PC-3 (cell line): ENCODE results near the gene TSPAN11. TPM values are rescaled to one million over a fixed set of nuclear protein-coding genes. Genes with fewer than 3 reads are reported as not detected.

Experiments
- ATAC-seq: fragments of 200-7000 bp; cut with Tn5 transposase; 2 replicates; pipeline ENCODE4 v1.9.1; 2020; ENCODE audit warnings: mild to moderate bottlenecking, moderate library complexity
- BruUV-seq: library from RNA; stranded (reverse); fragments of 400-500 nt; replicated peaks from 2 replicates; lab custom pipeline; 2021; lab: Mats Ljungman, UMichigan
- CTCF ChIA-PET: fragments of 300-600 bp; sonication (Branson Sonifier 250); formaldehyde crosslinking; loops from one replicate; lab custom pipeline; 2022; ENCODE audit warnings: antibody characterized with exemption; lab: Charles Lee
- POLR2A ChIA-PET: fragments of 300-600 bp; sonication (Branson Sonifier 250); formaldehyde crosslinking; loops from one replicate; lab custom pipeline; 2022; ENCODE audit warnings: antibody characterized with exemption; ENCODE audit not compliant: unreplicated experiment; lab: Charles Lee
- DNase-seq: peaks from one replicate; pipeline ENCODE4 v3.0.0-alpha.2; 2015
- H2AFZ ChIP-seq: fragments of 300-600 bp; sonication (generic); 2 replicates; pipeline ENCODE4 v1.6.0; 2016; ENCODE audit warnings: antibody characterized with exemption, low read length
- H3F3A ChIP-seq: fragments of 300-600 bp; sonication (generic); one replicate; pipeline ENCODE4 v1.6.0; 2017; ENCODE audit warnings: antibody characterized with exemption, low read length, control low read depth, mild to moderate bottlenecking; ENCODE audit not compliant: unreplicated experiment
- H3K27ac ChIP-seq: fragments of 300-600 bp; sonication (generic); 2 replicates; pipeline ENCODE4 v1.5.1; 2016; ENCODE audit warnings: mild to moderate bottlenecking, low read length
- H3K27me3 ChIP-seq: fragments of 300-600 bp; sonication (generic); 2 replicates; pipeline ENCODE4 v1.6.1; 2016; ENCODE audit warnings: low read length, mixed read lengths
- H3K36me3 ChIP-seq: fragments of 300-600 bp; sonication (generic); 2 replicates; pipeline ENCODE4 v1.6.1; 2016; ENCODE audit warnings: low read depth, mixed run types, low read length, mixed read lengths
- H3K4me1 ChIP-seq: fragments of 300-600 bp; sonication (generic); 2 replicates; pipeline ENCODE4 v1.5.1; 2016; ENCODE audit warnings: low read length; ENCODE audit not compliant: insufficient read depth
- H3K4me2 ChIP-seq: fragments of 300-600 bp; sonication (generic); 2 replicates; pipeline ENCODE4 v1.6.0; 2016; ENCODE audit warnings: low read length
- H3K4me3 ChIP-seq: fragments of 300-600 bp; sonication (generic); 2 replicates; pipeline ENCODE4 v1.5.1; 2016; ENCODE audit warnings: mild to moderate bottlenecking, low read length, mixed read lengths
- H3K79me2 ChIP-seq: fragments of 300-600 bp; sonication (generic); 2 replicates; pipeline ENCODE4 v1.6.1; 2017; ENCODE audit warnings: low read length, mixed read lengths
- H3K9ac ChIP-seq: fragments of 300-600 bp; sonication (generic); 2 replicates; pipeline ENCODE4 v1.6.0; 2016; ENCODE audit warnings: mild to moderate bottlenecking, low read length
- H3K9me2 ChIP-seq: fragments of 300-600 bp; sonication (generic); replicated peaks from 2 replicates; pipeline ENCODE4 v1.6.1; 2016; ENCODE audit warnings: mixed run types, low read length, mixed read lengths
- H3K9me3 ChIP-seq: fragments of 300-600 bp; sonication (generic); 2 replicates; pipeline ENCODE4 v1.6.1; 2016; ENCODE audit warnings: low read length, mixed read lengths
- H4K20me1 ChIP-seq: fragments of 300-600 bp; sonication (generic); 2 replicates; pipeline ENCODE4 v1.6.1; 2016; ENCODE audit warnings: low read length, mixed read lengths
- CTCF ChIP-seq: fragments of 300-600 bp; sonication (generic); conservative IDR thresholded peaks from 2 replicates; pipeline ENCODE4 v1.5.1; 2017; ENCODE audit warnings: antibody characterized with exemption, low read depth, mild to moderate bottlenecking, low read length
- EZH2 ChIP-seq: fragments of 300-600 bp; sonication (generic); IDR thresholded peaks from one replicate; pipeline ENCODE4 v1.6.1; 2017; ENCODE audit warnings: antibody characterized with exemption, mild to moderate bottlenecking, low read length; ENCODE audit not compliant: unreplicated experiment
- EZH2phosphoT487 ChIP-seq: fragments of 300-600 bp; sonication (generic); IDR thresholded peaks from 2 replicates; pipeline ENCODE4 v1.6.1; 2018; ENCODE audit warnings: mild to moderate bottlenecking, antibody characterized with exemption, low read length, borderline replicate concordance
- intact Hi-C: fragments of 100-400 bp; cut with micrococcal nuclease; formaldehyde crosslinking; loops from 2 replicates; pipeline ENCODE4 v1.9.0; 2023
- total RNA-seq: library from RNA; depleted of rRNA; stranded (reverse); fragments of >200 nt; gene quantifications from 2 replicates; pipeline ENCODE4 v1.2.3, GENCODE V29; 2014

Gene TSPAN11
- total RNA-seq, 1 experiment from 2014 or later: not detected

- Histone ChIP-seq H3K9me2 (no peaks in the 10 kb centered on the region), H3F3A (no peaks in the 10 kb centered on the region), H3K36me3 (no peaks in the 10 kb centered on the region), H3K4me3 (no peak overlapping the region), H3K9ac (no peak overlapping the region), H3K9me3 (no peaks in the 10 kb centered on the region), H3K79me2 (no peaks in the 10 kb centered on the region), H3K4me1 (0 out of 2 replicates have a peak, but pooled peaks cover under 1% of the 10 kb centered on the region), H4K20me1 (no peaks in the 10 kb centered on the region), H3K4me2 (no peak overlapping the region), H3K27ac (no peak overlapping the region), H3K27me3 (no peaks in the 10 kb centered on the region), H2AFZ (no peak overlapping the region)
- BruUV-seq: no TSS peak
- intact Hi-C loops: loop anchor here (5.0 kb wide), 1 partner anchor 113 kb away; no protein-coding TSS in a partner anchor
- ATAC-seq (no peak), DNase-seq (no peak)
- TF ChIP-seq EZH2phosphoT487: no peak
- TF ChIP-seq CTCF: no peak
- TF ChIP-seq EZH2: no peak
- POLR2A ChIA-PET: no interaction called here
- CTCF ChIA-PET: no interaction called here
Observed at GRCh38 chr12:30964896-30965612, 38.5 kb downstream of the TSPAN11 start.

GRCh38 chr12:30965613-30965985 is 39.1 kb downstream of the TSPAN11 start:
- H3K4me3 ChIP-seq: no peak overlapping the region
- H3K9ac ChIP-seq: no peak overlapping the region
- H3K9me3 ChIP-seq: no peaks in the 10 kb centered on the region
- ChIA-PET CTCF (interaction anchor here (0.6 to 0.7 kb wide), 2 partner anchors 9 to 23 kb away, joined by 3 to 5 read pairs; no protein-coding TSS in a partner anchor), POLR2A (no interaction called here)
- ATAC-seq (peak; percentile 67), DNase-seq (peak; percentile 45)
- H2AFZ ChIP-seq: no peak overlapping the region
- H3K36me3 ChIP-seq: no peaks in the 10 kb centered on the region
- peaks cover 6% of the 10 kb centered on the region for H3K4me1 ChIP-seq
- no peaks in the 10 kb centered on the region for H3K9me2 ChIP-seq
- H4K20me1 ChIP-seq: no peaks in the 10 kb centered on the region
- no peak overlapping the region for H3K27ac ChIP-seq
- no TSS peak for BruUV-seq
- no peaks in the 10 kb centered on the region for H3K79me2 ChIP-seq
- no peaks in the 10 kb centered on the region for H3F3A ChIP-seq
- intact Hi-C loops: loop anchor here (5.0 kb wide), 1 partner anchor 113 kb away; no protein-coding TSS in a partner anchor
- no peak overlapping the region for H3K4me2 ChIP-seq
- TF ChIP-seq CTCF (peak; percentile 61), EZH2 (no peak)
- H3K27me3 ChIP-seq: no peaks in the 10 kb centered on the region

GRCh38 chr12:30967026-30967425 is 40.5 kb downstream of the TSPAN11 start:
- Histone ChIP-seq H3K4me2 (no peak overlapping the region), H3K9ac (no peak overlapping the region), H3K4me3 (no peak overlapping the region), H3K27ac (no peak overlapping the region), H4K20me1 (no peaks in the 10 kb centered on the region), H2AFZ (no peak overlapping the region), H3F3A (no peaks in the 10 kb centered on the region), H3K79me2 (no peaks in the 10 kb centered on the region), H3K9me3 (no peaks in the 10 kb centered on the region), H3K9me2 (no peaks in the 10 kb centered on the region), H3K4me1 (peaks cover 12% of the 10 kb centered on the region), H3K36me3 (no peaks in the 10 kb centered on the region), H3K27me3 (no peaks in the 10 kb centered on the region)
- intact Hi-C loops: loop anchor here (5.0 kb wide), 1 partner anchor 115 kb away; no protein-coding TSS in a partner anchor
- TF ChIP-seq CTCF (no peak), EZH2phosphoT487 (no peak), EZH2 (no peak)
- DNase-seq: no peak
- no TSS peak for BruUV-seq
- no peak for ATAC-seq
- CTCF ChIA-PET: no interaction called here
- POLR2A ChIA-PET: no interaction called here
